ENCODE measurements around the gene PRMT1. TPM values are rescaled to one million over a fixed set of nuclear protein-coding genes. Genes with fewer than 3 reads are reported as not detected.

PRMT1 gene
- total and polyA plus RNA-seq, 4 donors = 35.1 to 67.2 (median 53.8) TPM

GRCh38 chr19:49696865-49697264, 19.8 kb downstream of the PRMT1 start:
- Histone ChIP-seq H3K27me3 (ENCODE audit: control insufficient read depth in 4 of 4, insufficient read depth in 4 of 4, low read length in 3 of 4) (no peaks in the 10 kb centered on the region), H3K4me3 (ENCODE audit: low read depth in 1 of 3, low read length in 3 of 3) (no peak overlapping the region), H3K4me1 (ENCODE audit: control insufficient read depth in 4 of 4, insufficient read depth in 4 of 4, low read length in 3 of 4) (no peaks in the 10 kb centered on the region), H3K9ac (ENCODE audit: low read depth in 1 of 2, low read length in 2 of 2) (no peak overlapping the region), H3K9me3 (ENCODE audit: control insufficient read depth in 4 of 4, low read length in 3 of 4) (no peaks in the 10 kb centered on the region), H3K27ac (ENCODE audit: low read depth in 1 of 2, low read length in 2 of 2) (no peak overlapping the region), H3K36me3 (ENCODE audit: control insufficient read depth in 4 of 4, insufficient read depth in 3 of 4, low read depth in 1 of 4, low read length in 3 of 4) (no peaks in the 10 kb centered on the region)
- DNase-seq (ENCODE audit: low spot score) = no peak
- 92% methylated on average over 7 of the region's 7 CpGs for WGBS
- TF ChIP-seq NR2F2 (IDR thresholded peaks at IDR 0.05) (no peak), HNF4G (IDR thresholded peaks at IDR 0.05) (no peak), RXRA (IDR thresholded peaks at IDR 0.05) (no peak), TAF1 (conservative IDR thresholded peaks at IDR 0.05) (no peak), SP1 (IDR thresholded peaks at IDR 0.05) (no peak), YY1 (IDR thresholded peaks at IDR 0.05) (no peak)

DNA sequence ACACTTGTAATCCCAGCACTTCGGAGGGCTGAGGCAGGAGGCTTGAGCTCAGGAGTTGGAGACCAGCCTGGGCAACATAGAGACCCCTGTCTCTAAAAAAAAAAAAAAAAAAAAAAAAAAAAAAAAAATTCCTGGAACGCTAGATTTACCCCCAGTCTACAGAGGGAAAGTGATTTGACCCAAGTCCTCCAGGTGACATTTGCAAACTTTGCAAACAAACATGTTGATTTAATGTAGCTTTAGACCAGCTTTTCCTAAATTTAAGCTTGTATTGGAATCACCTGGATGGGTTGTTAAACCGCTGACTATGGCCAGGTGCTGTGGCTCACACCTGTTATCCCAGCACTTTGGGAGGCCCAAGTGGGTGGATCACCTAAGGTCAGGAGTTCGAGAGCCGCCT, 22.3 kb downstream of the PRMT1 start:
- no peaks in the 10 kb centered on the region for H3K4me1 ChIP-seq (ENCODE audit: control insufficient read depth in 4 of 4, insufficient read depth in 4 of 4, low read length in 3 of 4)
- no peak for TF ChIP-seq TAF1 (conservative IDR thresholded peaks at IDR 0.05)
- TF ChIP-seq, protein P1, sequence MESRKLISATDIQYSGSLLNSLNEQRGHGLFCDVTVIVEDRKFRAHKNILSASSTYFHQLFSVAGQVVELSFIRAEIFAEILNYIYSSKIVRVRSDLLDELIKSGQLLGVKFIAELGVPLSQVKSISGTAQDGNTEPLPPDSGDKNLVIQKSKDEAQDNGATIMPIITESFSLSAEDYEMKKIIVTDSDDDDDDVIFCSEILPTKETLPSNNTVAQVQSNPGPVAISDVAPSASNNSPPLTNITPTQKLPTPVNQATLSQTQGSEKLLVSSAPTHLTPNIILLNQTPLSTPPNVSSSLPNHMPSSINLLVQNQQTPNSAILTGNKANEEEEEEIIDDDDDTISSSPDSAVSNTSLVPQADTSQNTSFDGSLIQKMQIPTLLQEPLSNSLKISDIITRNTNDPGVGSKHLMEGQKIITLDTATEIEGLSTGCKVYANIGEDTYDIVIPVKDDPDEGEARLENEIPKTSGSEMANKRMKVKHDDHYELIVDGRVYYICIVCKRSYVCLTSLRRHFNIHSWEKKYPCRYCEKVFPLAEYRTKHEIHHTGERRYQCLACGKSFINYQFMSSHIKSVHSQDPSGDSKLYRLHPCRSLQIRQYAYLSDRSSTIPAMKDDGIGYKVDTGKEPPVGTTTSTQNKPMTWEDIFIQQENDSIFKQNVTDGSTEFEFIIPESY (IDR thresholded peaks at IDR 0.05) = no peak
- TF ChIP-seq HNF4A (conservative IDR thresholded peaks at IDR 0.05) = no peak
- no peak for TF ChIP-seq EGR1 (IDR thresholded peaks at IDR 0.05; ENCODE audit: low read depth in 2 of 2)
- TF ChIP-seq YY1 (IDR thresholded peaks at IDR 0.05) = no peak
- no peak for TF ChIP-seq RAD21 (IDR thresholded peaks at IDR 0.05)
- no peak for TF ChIP-seq MAX (IDR thresholded peaks at IDR 0.05)
- no peak for TF ChIP-seq JUND (IDR thresholded peaks at IDR 0.05)
- no peak for TF ChIP-seq CTCF (IDR thresholded peaks at IDR 0.05; ENCODE audit: low read depth, low read length, missing input control)
- no peak for TF ChIP-seq RXRA (IDR thresholded peaks at IDR 0.05)
- no peak for TF ChIP-seq SP1 (IDR thresholded peaks at IDR 0.05)
- TF ChIP-seq, protein P2, sequence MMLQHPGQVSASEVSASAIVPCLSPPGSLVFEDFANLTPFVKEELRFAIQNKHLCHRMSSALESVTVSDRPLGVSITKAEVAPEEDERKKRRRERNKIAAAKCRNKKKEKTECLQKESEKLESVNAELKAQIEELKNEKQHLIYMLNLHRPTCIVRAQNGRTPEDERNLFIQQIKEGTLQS (IDR thresholded peaks at IDR 0.05) = no peak
- TF ChIP-seq HNF4G (IDR thresholded peaks at IDR 0.05) = no peak
- no peak for TF ChIP-seq GABPA (IDR thresholded peaks at IDR 0.05 in 1 of 2, conservative IDR thresholded peaks at IDR 0.05 in 1 of 2)
- TF ChIP-seq, protein P3, sequence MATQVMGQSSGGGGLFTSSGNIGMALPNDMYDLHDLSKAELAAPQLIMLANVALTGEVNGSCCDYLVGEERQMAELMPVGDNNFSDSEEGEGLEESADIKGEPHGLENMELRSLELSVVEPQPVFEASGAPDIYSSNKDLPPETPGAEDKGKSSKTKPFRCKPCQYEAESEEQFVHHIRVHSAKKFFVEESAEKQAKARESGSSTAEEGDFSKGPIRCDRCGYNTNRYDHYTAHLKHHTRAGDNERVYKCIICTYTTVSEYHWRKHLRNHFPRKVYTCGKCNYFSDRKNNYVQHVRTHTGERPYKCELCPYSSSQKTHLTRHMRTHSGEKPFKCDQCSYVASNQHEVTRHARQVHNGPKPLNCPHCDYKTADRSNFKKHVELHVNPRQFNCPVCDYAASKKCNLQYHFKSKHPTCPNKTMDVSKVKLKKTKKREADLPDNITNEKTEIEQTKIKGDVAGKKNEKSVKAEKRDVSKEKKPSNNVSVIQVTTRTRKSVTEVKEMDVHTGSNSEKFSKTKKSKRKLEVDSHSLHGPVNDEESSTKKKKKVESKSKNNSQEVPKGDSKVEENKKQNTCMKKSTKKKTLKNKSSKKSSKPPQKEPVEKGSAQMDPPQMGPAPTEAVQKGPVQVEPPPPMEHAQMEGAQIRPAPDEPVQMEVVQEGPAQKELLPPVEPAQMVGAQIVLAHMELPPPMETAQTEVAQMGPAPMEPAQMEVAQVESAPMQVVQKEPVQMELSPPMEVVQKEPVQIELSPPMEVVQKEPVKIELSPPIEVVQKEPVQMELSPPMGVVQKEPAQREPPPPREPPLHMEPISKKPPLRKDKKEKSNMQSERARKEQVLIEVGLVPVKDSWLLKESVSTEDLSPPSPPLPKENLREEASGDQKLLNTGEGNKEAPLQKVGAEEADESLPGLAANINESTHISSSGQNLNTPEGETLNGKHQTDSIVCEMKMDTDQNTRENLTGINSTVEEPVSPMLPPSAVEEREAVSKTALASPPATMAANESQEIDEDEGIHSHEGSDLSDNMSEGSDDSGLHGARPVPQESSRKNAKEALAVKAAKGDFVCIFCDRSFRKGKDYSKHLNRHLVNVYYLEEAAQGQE (IDR thresholded peaks at IDR 0.05) = no peak
- no peak for TF ChIP-seq FOXA1 (IDR thresholded peaks at IDR 0.05)
- no peak for TF ChIP-seq FOXA2 (IDR thresholded peaks at IDR 0.05)
- no peak for TF ChIP-seq NR2F2 (IDR thresholded peaks at IDR 0.05)
- no peak overlapping the region for H3K4me3 ChIP-seq (ENCODE audit: low read depth in 1 of 3, low read length in 3 of 3)
- H3K9ac ChIP-seq (ENCODE audit: low read depth in 1 of 2, low read length in 2 of 2) = no peak overlapping the region
- H3K27me3 ChIP-seq (ENCODE audit: control insufficient read depth in 4 of 4, insufficient read depth in 4 of 4, low read length in 3 of 4) = no peaks in the 10 kb centered on the region
- no peak for DNase-seq (ENCODE audit: low spot score)
- 85% methylated on average over 5 of the region's 5 CpGs for WGBS
- no peaks in the 10 kb centered on the region for H3K36me3 ChIP-seq (ENCODE audit: control insufficient read depth in 4 of 4, insufficient read depth in 3 of 4, low read depth in 1 of 4, low read length in 3 of 4)
- no peaks in the 10 kb centered on the region for H3K9me3 ChIP-seq (ENCODE audit: control insufficient read depth in 4 of 4, low read length in 3 of 4)
- H3K27ac ChIP-seq (ENCODE audit: low read depth in 1 of 2, low read length in 2 of 2) = no peak overlapping the region

Measured in liver (tissue), 9 donors.